ENCODE results near the gene LMNA. TPM values are rescaled to one million over a fixed set of nuclear protein-coding genes. Genes with fewer than 3 reads are reported as not detected.

LMNA gene
- total and polyA plus RNA-seq, 7 donors = 108 to 241 (median 187) TPM

GRCh38 chr1:156080241-156080862, 34.2 kb upstream of the LMNA start:
- DNase-seq = no peak
- TF ChIP-seq CTCF (IDR thresholded peaks at IDR 0.05) (no peak), POLR2AphosphoS5 (IDR thresholded peaks at IDR 0.05) (no peak), POLR2A (IDR thresholded peaks at IDR 0.05) (no peak), EP300 (IDR thresholded peaks at IDR 0.05) (no peak)
- no peak overlapping the region for H3K4me3 ChIP-seq
- H3K27me3 ChIP-seq = no peaks in the 10 kb centered on the region
- H3K4me1 ChIP-seq = peaks cover 0 to 43% (median 32%) of the 10 kb centered on the region in 4 donors
- no peak overlapping the region for H3K27ac ChIP-seq
- WGBS, 2 donors = 69 to 77% methylated on average over 8 of the region's 8 CpGs
- H3K36me3 ChIP-seq = no peaks in the 10 kb centered on the region
- no peaks in the 10 kb centered on the region for H3K9me3 ChIP-seq
- intact Hi-C loops (cut with DNase I) = no loop called here

GRCh38 chr1:156080863-156081179, 33.7 kb upstream of the LMNA start:
- Histone ChIP-seq H3K27me3 (no peaks in the 10 kb centered on the region), H3K4me3 (no peak overlapping the region), H3K27ac (no peak overlapping the region), H3K36me3 (no peaks in the 10 kb centered on the region), H3K9me3 (no peaks in the 10 kb centered on the region), H3K4me1 (peaks cover 0 to 42% (median 29%) of the 10 kb centered on the region in 4 donors)
- TF ChIP-seq EP300 (IDR thresholded peaks at IDR 0.05) (no peak), POLR2A (IDR thresholded peaks at IDR 0.05) (no peak), CTCF (IDR thresholded peaks at IDR 0.05) (no peak), POLR2AphosphoS5 (IDR thresholded peaks at IDR 0.05) (no peak)
- DNase-seq = no peak
- intact Hi-C loops (cut with DNase I) = no loop called here
- WGBS, 2 donors = 30 to 68% methylated on average over 4 of the region's 4 CpGs

GRCh38 chr1:156081180-156081916, 33.2 kb upstream of the LMNA start:
- no peak for DNase-seq
- TF ChIP-seq EP300 (IDR thresholded peaks at IDR 0.05) (no peak), POLR2A (IDR thresholded peaks at IDR 0.05) (no peak), CTCF (IDR thresholded peaks at IDR 0.05) (no peak), POLR2AphosphoS5 (IDR thresholded peaks at IDR 0.05) (no peak)
- H3K27me3 ChIP-seq = no peaks in the 10 kb centered on the region
- H3K4me3 ChIP-seq = peak overlapping the region; percentile 63 to 98 (median 86)
- intact Hi-C loops (cut with DNase I) = no loop called here
- no peak overlapping the region for H3K27ac ChIP-seq
- H3K4me1 ChIP-seq = peaks cover 0 to 42% (median 26%) of the 10 kb centered on the region in 4 donors
- no peaks in the 10 kb centered on the region for H3K36me3 ChIP-seq
- H3K9me3 ChIP-seq = no peaks in the 10 kb centered on the region
- WGBS, 2 donors = 3 to 5% methylated on average over 60 to 61 of the region's 61 CpGs

GRCh38 chr1:156081917-156082308, 32.6 kb upstream of the LMNA start:
- H3K27me3 ChIP-seq = no peaks in the 10 kb centered on the region
- peak overlapping the region; percentile 63 to 98 (median 86) for H3K4me3 ChIP-seq
- peaks cover 0 to 43% (median 25%) of the 10 kb centered on the region in 4 donors for H3K4me1 ChIP-seq
- no peaks in the 10 kb centered on the region for H3K36me3 ChIP-seq
- intact Hi-C loops (cut with DNase I) = loop anchor here (2.0 kb wide), 1 partner anchor 27 kb away; the partner anchor contains the start of gene LAMTOR2
- peak overlapping the region in 1 of 4 donors; percentile 81 for H3K27ac ChIP-seq
- no peaks in the 10 kb centered on the region for H3K9me3 ChIP-seq
- DNase-seq = no peak
- TF ChIP-seq POLR2A (IDR thresholded peaks at IDR 0.05) = no peak
- no peak for TF ChIP-seq EP300 (IDR thresholded peaks at IDR 0.05)
- no peak for TF ChIP-seq POLR2AphosphoS5 (IDR thresholded peaks at IDR 0.05)
- TF ChIP-seq CTCF (IDR thresholded peaks at IDR 0.05) = no peak
- WGBS, 2 donors = 1% methylated on average over 10 of the region's 10 CpGs

Data from sigmoid colon (tissue), 7 donors.